ENCODE measurements around the gene LIMCH1.

DNA sequence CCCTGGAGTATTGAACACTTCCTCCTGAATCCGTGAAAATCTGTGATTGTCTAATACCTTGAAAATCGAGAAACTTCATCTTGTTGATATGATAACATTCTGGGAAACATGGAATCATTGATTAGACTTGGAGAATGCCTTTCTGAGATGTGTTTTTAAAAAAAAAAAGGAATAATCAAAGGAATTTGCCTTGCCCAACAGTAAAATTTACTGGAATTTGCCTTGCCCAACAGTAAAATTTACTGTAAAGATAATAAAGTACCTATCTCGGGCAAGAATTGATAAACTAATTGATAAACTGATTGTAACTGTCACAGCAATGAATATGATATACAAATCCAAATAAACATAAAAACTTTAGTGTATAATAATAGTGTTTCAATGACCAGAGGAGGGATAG lies 165.8 kb downstream of the LIMCH1 start:
- TF ChIP-seq TAF1 (IDR thresholded peaks at IDR 0.05; ENCODE audit: borderline replicate concordance, low read depth, low read length) = no peak
- TF ChIP-seq POLR2AphosphoS5 (IDR thresholded peaks at IDR 0.05; ENCODE audit: low read depth, low read length) = no peak
- no peak for TF ChIP-seq POLR2A (IDR thresholded peaks at IDR 0.05; ENCODE audit: low read depth, low read length)
